GM04503 (cell line): ENCODE results near the gene AFM.

ENCODE experiments used
- DNase-seq: peaks from one replicate; pipeline ENCODE4 v3.0.0-alpha.2; 2012; ENCODE audit warnings: low read depth

Gene AFM

DNA sequence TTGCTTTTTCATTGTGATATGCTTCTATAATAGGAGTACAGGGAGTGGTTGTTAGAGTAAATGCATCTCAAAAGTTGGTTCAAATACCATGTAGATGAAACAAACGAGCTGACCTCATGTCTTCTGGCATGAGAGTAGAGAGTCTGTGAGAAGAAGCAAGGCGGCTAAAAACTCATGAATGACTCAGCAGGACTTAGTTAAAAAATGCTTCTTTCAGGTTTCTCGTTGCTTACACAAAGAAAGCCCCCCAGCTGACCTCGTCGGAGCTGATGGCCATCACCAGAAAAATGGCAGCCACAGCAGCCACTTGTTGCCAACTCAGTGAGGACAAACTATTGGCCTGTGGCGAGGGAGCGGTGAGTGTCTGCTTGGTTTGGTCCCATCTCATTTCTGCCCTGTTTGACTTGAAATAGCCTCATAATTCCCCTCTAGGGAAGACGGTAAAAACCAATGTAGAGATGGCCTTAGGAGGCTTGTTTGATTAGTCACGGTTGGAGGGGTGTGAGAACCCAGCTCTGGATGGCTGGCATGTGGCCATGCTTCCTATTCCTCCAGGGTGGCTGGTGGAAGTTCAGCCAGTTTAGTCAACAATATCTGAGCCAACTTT lies 31.0 kb upstream of the AFM start:
- peak; percentile 85 for DNase-seq

DNA sequence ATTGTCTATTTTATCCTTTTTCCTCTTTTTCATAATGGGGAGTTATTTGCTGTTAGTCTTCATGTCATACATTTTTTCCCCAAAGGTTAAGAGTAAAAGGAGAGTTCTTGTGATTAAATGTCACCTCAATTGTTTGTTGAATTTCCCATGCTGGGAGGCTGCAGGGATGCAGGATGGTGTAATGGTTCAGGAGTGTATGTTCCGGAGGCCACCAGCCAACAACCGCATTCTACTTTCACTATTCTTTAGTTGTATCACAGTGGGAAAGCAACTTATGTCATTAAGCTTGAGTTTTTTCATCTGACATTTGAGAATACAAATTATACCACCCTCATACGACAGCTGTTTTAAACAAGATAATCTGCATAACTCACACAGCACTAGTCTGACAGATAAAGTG lies 30.1 kb upstream of the AFM start:
- no peak for DNase-seq

DNA sequence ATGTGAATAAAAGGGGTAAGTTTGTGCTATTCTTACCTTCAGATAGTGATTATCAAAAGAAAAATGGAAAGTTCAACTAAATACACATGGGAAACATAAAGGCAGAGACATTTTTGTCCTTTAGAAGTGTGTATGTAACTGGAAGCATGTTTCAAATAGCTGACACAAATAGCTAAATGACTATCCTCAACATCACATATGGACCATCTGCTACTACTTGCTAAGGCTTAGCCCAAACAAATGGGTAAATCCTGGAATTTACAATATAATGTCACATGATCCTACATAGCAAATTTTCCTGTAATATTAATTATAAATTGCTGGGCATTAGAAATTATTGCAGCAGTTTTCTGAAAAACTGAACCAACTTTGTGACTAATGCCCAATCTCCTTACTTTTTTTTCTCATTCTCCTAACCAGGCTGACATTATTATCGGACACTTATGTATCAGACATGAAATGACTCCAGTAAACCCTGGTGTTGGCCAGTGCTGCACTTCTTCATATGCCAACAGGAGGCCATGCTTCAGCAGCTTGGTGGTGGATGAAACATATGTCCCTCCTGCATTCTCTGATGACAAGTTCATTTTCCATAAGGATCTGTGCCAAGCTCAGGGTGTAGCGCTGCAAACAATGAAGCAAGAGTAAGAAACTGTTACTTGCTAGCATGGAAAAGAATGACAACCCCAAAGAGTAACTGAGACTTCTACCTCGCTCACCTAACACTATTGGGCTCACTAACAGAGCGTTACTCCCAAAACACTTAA lies 29.4 kb upstream of the AFM start:
- DNase-seq = no peak

DNA sequence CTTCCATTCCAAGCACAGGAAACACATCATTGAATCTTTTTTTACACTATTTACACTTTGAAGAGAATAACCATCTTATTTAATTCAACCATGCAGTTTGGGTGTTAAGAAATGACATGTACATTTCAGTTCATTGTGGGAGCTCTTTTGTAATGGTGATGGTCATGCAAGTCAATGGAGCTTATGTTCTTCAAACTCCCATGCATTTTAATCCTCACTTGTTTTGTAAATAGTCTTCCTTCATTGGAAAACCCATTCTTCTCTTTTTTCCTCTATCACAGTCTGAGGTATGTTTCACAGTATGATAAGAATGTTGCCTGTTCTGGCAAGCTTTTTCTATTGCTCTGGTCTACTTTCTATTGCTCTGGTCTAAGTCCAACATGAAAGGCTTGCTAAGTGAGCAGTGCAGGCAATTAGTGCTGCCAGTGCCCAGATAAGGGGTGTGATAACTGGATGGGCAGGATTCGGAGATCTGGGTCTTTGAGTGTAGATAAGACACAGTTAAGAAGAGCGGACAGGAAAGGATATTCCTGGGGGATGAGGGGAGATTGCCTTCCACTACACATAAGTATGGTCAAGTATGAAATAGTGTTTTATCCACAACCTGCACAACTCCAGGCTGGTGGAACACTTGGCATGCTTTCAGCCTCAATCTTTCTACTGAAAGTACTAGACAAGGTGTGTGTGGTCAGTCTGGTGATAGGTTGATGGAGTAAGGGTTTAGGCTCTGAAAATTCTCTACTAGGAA lies 28.4 kb upstream of the AFM start:
- DNase-seq = no peak

DNA sequence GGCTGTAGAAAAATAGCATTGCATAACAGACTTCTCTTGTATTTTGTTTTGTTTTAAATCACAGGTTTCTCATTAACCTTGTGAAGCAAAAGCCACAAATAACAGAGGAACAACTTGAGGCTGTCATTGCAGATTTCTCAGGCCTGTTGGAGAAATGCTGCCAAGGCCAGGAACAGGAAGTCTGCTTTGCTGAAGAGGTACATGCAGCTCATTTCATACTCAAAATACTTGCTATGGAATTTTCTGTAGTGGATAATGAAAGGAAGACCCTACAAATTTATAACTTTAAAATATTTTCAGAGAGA lies 27.9 kb upstream of the AFM start:
- no peak for DNase-seq

DNA sequence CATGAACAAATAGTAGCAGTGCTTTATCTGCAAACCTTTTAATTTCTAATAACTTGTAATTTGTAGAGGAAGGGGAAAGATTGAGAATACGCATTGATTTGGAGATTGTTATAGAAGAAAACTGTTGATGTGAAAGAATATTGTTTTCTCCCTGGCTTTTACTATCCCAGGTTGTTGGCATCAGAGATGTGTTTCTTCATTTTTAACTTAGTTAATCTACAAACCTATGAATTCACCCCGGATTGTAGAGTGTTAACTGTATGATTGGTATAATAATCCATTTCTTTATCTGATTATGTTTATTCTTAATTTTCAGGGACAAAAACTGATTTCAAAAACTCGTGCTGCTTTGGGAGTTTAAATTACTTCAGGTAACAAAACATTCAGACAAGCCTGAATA lies 26.6 kb upstream of the AFM start:
- no peak for DNase-seq

DNA sequence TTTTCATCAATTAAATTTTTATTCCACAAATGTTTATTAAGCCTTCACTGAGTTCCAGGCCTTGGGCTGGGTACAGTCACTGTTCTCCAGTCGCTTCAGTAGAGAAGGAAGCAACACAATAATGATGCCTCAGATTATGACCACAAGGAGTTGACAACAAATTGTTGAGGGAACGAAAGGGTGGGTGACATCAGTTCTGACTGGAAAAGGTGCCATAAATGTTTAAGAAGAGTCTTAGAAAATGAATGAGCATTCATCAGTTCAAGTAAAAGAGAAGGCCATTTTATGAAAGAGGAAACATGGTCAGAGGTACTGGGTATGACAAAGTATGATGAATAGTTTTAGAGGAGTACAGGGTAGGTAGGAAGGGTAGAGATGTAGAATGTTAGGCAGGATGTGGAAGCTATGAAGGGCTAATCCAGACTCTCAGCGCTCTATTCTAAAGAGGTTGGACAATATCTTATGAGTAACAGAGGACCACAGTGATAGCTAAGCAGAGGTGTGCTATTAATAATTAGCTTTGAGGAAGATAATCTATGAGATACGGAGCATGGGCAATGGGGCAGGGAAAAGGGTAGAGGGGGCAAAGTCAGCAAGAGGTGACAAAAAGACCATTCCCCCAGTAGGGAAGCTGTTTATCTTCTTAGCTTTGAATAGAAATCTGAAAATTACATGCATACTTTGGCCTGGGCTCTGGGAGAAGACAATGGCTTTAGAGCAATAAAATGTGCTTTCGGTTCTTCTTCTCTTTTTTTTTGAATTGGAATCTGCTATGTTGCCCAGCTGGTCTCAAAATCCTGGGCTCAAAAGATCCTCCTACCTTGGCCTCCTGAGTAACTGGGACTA lies 25.1 kb upstream of the AFM start:
- no peak for DNase-seq

DNA sequence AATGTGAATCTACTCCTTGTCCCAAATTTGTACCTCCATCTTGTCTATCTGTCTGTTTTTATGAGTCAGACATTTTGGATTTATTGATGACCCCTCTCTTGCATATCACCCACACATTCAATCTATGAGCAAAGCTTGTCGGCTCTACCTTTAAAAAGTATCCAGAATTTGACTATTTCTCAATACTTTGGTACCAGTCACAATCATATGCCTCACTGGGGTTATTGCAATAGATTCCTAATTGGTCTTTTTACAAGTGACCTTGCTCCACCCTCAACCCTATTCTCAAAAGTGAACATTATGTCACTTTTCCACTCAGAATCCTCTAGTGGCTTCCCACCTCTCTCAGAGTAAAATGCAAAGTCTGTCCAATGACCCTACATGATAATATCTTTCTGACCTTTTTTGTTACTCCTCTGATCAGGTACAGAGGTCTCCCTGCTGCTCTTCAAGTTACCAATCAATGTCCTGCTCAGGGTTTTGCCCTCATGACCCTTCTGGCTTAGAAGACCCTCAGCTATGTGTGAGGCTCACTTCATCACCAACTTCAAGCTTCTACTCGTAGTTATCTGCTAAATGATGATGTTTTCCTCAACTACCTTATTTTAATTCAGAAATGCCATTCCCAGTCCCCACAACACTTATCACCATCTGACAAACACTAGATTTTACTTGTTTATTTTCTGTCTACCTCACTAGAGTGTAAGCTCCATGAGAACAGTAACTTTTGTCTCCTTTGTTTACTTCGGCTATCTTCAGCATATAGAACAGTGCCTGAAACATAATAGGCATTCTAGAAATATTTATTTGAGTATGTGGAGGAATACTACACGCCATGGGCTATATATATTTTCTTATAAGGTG lies 23.1 kb upstream of the AFM start:
- DNase-seq = no peak

DNA sequence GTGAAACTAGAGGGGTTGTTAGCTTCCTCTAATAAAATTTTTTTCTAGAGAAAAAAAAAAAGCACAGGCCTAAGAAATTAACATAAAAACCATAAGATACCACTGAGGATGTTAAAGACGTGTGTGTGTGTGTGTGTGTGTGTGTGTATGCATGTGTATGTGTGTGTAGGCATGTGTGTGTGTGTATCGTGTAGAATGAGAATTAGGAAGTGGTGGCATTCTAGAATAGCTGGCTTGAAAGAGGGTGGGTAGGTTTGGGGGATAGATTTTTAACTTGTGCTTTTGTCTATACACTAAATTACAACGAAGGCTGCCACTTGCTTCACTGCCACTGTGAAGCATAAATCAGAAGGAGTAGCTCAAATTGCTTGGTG lies 22.5 kb upstream of the AFM start:
- no peak for DNase-seq

DNA sequence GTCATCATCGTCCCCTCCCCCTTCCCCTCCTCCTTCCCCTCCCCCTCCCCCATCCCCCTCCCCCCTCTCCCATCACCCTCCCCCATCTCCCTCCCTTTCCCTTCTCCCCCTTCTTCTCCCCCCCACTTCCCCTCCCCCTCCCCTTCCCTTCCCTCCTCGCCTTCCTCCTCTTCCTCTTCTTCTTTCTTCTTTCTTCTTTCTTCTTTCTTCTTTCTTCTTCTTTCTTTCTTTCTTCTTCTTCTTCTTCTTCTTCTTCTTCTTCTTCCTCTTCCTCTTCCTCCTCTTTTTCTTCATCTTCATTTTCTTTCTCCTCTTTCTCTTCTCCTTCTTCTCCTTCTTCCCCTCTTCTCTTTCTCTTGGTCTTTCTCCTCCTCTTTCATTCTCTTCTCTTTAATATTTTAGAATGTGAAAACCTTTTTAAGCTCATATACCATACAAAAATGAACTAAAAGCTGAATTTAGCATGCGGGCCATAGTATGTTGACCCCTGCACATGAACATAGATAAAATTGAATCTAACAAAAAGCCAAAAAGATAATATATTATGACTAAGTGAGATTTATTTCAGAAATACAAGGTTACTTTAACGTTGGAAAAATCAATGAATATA lies 20.5 kb upstream of the AFM start:
- DNase-seq = no peak

DNA sequence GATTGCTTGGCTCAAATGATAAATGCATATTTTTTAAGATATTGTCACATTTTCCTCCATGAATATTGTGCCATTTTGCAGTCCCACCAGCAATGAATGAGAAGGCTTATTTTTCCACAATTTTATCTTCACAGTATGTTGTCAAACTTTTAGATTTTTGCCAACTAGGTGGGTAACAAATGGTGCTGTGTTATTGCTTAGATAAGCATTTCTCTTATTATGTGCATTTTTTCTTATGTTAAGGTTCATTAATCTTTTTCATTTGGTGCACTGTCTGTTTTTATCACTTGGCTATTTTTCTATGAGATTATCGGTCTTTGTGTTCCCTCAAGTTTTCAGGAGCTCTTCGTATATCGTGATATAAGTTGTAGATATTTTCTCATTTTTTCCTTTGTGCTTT lies 13.4 kb upstream of the AFM start:
- no peak for DNase-seq

DNA sequence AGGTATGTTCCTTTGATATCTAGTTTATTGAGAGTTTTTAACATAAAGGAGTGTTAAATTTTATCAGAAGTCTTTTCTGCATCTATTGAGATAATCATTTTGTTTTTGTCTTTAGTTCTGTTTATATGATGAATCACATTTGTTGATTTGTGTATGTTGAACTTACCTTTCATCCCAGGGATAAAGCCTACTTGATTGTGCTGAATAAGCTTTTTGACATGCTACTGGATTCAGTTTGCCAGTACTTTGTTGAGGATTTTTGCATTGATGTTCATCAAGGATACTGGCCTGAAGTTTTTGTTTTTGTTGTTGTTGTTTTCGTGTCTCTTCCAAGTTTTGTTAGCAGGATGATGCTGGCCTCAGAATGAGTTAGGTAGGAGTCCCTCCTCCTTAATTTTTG lies 10.8 kb upstream of the AFM start:
- no peak for DNase-seq

DNA sequence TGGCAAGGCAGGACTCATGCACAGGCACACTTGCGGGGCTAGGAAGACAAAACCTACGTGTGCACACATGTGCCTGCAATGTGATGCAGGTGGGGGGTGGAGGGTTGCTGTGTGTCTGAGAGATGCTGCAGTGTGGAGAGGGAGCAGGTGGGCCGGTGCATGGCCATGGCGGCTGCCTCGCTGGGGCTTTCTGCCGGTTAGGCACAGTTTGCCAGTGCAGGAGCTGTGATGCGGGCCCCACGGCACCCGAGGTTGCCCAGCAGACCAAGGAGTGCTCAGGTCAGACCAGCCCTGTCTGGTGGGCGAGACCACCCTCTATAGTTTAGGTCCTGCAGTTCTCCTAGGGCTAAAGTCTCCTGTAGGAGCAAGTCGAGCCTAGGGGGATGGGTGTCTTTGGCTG lies 4.4 kb upstream of the AFM start:
- no peak for DNase-seq

DNA sequence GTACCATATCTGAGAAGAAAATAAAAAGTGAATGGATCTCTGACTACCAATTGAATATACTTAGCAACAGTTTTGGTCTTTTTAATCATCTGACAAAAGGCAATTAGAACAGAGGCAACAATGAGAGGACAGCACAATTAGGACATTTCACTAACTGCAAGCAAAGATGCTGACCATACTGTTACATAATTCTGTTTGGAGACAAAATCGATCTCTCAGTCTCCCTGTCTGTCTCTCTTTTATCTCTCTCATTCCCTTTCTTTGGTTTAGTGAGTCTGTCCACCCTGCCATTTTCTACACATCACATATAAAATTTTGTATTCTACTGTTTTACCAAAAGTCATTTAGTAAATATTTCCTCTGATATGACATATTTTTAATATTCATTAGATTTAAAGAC lies 2.2 kb upstream of the AFM start:
- no peak for DNase-seq

DNA sequence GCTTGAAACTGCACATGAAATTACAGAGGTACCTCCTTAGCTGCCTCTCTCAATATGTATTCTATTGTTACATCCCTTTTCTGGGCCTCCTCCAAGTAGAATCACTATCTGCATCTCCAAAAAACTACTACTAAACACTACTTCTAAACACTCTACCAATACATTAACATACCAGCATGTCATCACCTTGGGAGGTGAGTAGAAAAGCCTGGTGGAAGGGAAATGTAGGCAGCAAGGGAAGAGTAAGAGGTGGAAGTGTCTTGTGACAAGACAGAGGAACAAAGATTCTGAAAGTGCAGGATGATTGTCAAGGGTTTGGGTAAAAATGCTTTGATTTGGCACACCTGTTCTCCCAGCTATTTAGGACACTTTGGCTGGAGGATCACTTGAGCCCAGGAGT lies 3.5 kb downstream of the AFM start:
- no peak for DNase-seq

DNA sequence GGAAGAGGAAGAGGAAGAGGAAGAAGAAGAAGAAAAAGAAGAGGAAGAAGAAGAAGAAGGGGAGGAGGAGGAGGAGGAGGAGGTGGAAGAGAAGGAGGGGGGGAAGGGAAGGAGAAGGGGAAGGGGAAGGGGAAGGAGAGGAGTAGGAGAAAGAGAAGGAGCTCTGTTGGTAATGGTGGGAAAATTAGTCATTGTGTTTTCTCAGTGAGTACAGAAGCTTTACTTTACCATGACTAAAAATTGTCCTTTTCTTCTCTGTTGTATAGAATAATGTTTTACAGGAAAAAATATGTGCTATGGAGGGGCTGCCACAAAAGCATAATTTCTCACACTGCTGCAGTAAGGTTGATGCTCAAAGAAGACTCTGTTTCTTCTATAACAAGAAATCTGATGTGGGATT lies 4.1 kb downstream of the AFM start:
- DNase-seq = no peak

DNA sequence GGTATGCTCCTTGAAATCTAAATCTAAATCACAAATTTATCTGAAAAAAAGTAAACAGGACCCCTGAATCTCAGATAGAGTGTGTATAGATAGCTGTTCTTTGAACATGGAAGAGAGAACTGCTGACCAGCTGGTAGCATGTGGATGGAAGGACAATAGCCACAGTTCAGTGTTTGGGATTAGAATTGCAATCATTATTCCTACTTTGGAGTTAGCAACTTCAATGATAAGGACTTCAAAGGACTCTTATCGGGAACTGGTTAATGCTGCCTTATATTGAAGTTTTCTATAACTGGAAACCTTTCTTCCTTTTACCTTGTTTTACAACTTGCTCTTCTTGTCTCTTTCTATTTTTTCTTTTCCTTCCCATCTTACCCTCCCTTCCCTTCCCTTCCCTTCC lies 5.0 kb downstream of the AFM start:
- no peak for DNase-seq

DNA sequence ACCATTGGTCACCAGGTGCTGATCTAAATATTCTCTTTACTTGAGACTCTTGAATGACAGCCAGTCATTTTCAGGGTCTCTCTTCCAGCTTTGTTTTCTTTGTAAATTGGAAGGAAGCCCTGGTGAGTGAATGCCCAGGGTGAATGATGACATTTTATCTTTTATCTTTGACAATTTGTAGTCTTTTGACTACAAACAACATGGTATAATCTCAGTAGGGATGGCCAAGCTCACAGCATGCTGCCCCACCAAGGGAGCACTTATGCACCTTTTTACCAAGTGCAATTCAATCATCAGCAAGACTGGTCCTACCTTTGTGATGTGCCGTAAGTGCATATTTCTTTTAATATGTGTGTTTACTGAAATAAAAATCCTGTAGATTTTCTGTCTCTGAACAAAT lies 5.7 kb downstream of the AFM start:
- no peak for DNase-seq

DNA sequence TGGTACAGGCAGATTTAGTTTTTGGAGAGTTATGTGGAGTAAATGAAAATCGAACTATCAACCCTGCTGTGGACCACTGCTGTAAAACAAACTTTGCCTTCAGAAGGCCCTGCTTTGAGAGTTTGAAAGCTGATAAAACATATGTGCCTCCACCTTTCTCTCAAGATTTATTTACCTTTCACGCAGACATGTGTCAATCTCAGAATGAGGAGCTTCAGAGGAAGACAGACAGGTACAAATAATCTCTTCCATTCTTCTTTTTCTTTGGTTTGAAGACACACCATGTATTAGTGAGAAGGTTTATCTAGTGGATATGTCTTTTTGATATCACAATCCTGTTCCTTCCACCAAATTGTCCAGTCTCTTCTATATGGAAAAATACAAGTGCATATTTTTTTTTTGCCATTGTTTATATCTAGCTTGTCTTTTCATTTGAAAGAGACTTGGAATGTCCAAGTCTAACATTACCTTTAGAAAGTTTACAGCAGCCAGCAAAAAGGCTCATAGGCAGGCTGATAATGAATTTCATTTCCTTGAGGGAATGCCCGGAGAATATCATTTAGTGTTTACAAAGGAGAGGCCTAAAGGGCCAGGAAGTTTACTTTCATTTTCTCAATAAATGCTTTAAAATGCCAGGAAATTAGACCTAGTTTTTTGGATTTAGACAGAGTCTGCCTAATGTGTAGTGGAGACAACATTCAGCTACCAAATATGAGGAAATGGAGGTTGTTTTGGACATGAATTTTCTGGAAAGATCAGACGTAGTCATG lies 18.6 kb downstream of the AFM start:
- DNase-seq = no peak

DNA sequence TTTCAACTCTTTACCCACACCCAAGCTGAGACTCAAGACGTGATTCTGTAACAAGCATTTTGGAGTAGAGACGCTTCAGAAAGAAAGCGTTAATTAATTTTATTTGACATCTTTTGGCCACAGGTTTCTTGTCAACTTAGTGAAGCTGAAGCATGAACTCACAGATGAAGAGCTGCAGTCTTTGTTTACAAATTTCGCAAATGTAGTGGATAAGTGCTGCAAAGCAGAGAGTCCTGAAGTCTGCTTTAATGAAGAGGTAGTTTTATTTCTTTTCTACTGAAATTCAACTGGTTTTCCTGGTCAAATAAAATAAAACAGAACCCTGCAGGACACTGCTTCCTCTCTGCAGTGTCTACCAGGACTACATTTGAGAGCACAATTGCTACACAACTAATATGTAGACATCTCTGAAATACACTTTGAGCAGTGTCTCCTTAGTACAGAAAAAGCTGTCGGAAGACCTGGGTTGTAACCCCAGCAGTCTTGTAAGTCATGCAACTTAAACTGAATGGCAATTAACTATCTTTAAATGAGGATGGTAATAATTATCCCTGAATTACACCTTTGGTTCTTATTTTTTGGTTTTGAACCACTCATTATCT lies 20.2 kb downstream of the AFM start:
- no peak for DNase-seq
